ENCODE data around the gene SIRPB1. TPM values are rescaled to one million over a fixed set of nuclear protein-coding genes. Genes with fewer than 3 reads are reported as not detected.

Gene SIRPB1
- not detected in 2 replicates for total RNA-seq (2014; rRNA removed; shearing (Covaris generic))

GRCh38 chr20:1619861-1620444, at the start of gene SIRPB1:
SIRPB1 (minus strand) TSS chr20:1620009; CDS start chr20:1619944, 65 bp downstream.
- no peak for DNase-seq
- Histone ChIP-seq H3K4me3 (ENCODE audit: insufficient read depth, low read depth, low read length) (no peak within 1 kb of the TSS), H3K36me3 (replicated peaks; ENCODE audit: control insufficient read depth, insufficient read depth, low read length) (no peaks in the 10 kb centered on the region), H3K27me3 (ENCODE audit: control insufficient read depth, insufficient read depth, low read length) (no peaks in the 10 kb centered on the region)

- H3K4me3 ChIP-seq (ENCODE audit: insufficient read depth, low read depth, low read length): no peak overlapping the region
- DNase-seq: no peak
- no peaks in the 10 kb centered on the region for H3K36me3 ChIP-seq (replicated peaks; ENCODE audit: control insufficient read depth, insufficient read depth, low read length)
- H3K27me3 ChIP-seq (ENCODE audit: control insufficient read depth, insufficient read depth, low read length): no peaks in the 10 kb centered on the region
Measured at GRCh38 chr20:1669304-1669703, 49.5 kb upstream of the SIRPB1 start.

GRCh38 chr20:1667502-1668085, 47.8 kb upstream of the SIRPB1 start:
- Histone ChIP-seq H3K36me3 (replicated peaks; ENCODE audit: control insufficient read depth, insufficient read depth, low read length) (no peaks in the 10 kb centered on the region), H3K4me3 (ENCODE audit: insufficient read depth, low read depth, low read length) (no peak overlapping the region), H3K27me3 (ENCODE audit: control insufficient read depth, insufficient read depth, low read length) (no peaks in the 10 kb centered on the region)
- DNase-seq: no peak

- DNase-seq: no peak
- H3K27me3 ChIP-seq (ENCODE audit: control insufficient read depth, insufficient read depth, low read length): no peaks in the 10 kb centered on the region
- no peaks in the 10 kb centered on the region for H3K36me3 ChIP-seq (replicated peaks; ENCODE audit: control insufficient read depth, insufficient read depth, low read length)
- no peak overlapping the region for H3K4me3 ChIP-seq (ENCODE audit: insufficient read depth, low read depth, low read length)
Measured at GRCh38 chr20:1666802-1667201, 47.0 kb upstream of the SIRPB1 start.

- Histone ChIP-seq H3K4me3 (ENCODE audit: insufficient read depth, low read depth, low read length) (no peak overlapping the region), H3K36me3 (replicated peaks; ENCODE audit: control insufficient read depth, insufficient read depth, low read length) (no peaks in the 10 kb centered on the region), H3K27me3 (ENCODE audit: control insufficient read depth, insufficient read depth, low read length) (no peaks in the 10 kb centered on the region)
- DNase-seq: no peak
Measured at GRCh38 chr20:1665345-1665744, 45.5 kb upstream of the SIRPB1 start.

GRCh38 chr20:1664911-1665310, 45.1 kb upstream of the SIRPB1 start:
- Histone ChIP-seq H3K4me3 (ENCODE audit: insufficient read depth, low read depth, low read length) (no peak overlapping the region), H3K36me3 (replicated peaks; ENCODE audit: control insufficient read depth, insufficient read depth, low read length) (no peaks in the 10 kb centered on the region), H3K27me3 (ENCODE audit: control insufficient read depth, insufficient read depth, low read length) (no peaks in the 10 kb centered on the region)
- DNase-seq: no peak

DNA sequence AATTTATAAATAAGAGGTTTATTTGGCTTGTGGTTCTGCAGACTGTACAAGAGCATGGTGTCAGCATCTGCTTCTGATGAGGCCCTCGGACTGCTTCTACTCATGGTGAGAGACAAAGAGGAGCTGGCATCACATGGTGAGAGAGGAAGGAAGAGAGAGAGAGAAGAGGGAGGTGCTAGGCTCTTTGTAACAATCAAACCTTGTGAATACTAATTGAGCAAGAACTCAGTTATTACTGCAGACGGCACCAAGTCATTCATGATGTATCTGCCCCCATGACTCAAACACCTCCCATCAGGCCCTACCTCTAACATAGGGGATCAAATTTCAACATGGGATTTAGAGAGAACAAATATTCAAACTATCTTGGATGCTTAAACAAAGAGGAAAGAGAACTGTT, 44.1 kb upstream of the SIRPB1 start:
- Histone ChIP-seq H3K36me3 (replicated peaks; ENCODE audit: control insufficient read depth, insufficient read depth, low read length) (no peaks in the 10 kb centered on the region), H3K4me3 (ENCODE audit: insufficient read depth, low read depth, low read length) (no peak overlapping the region), H3K27me3 (ENCODE audit: control insufficient read depth, insufficient read depth, low read length) (no peaks in the 10 kb centered on the region)
- DNase-seq: no peak

GRCh38 chr20:1661542-1662299, 41.9 kb upstream of the SIRPB1 start:
- H3K36me3 ChIP-seq (replicated peaks; ENCODE audit: control insufficient read depth, insufficient read depth, low read length): no peaks in the 10 kb centered on the region
- no peaks in the 10 kb centered on the region for H3K27me3 ChIP-seq (ENCODE audit: control insufficient read depth, insufficient read depth, low read length)
- no peak overlapping the region for H3K4me3 ChIP-seq (ENCODE audit: insufficient read depth, low read depth, low read length)
- DNase-seq: no peak

DNA sequence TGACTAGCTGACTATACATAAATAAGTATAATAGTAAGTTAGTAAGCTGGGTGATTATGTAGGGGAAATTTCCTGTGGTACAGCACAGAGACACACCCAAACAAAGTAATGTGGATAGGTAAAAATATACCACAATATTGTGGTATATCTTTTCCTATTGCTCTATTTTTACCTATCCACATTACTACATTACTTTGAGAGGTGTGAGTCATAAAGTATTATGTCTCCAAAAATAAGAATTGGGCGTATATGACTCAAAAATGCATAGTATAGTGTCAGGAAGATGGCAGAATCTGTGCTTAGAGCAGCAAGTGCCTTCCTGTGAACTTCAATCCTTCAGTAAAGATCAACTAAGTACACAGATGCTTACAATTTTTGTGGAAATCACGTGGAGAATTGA, 40.4 kb upstream of the SIRPB1 start:
- no peak overlapping the region for H3K4me3 ChIP-seq (ENCODE audit: insufficient read depth, low read depth, low read length)
- H3K27me3 ChIP-seq (ENCODE audit: control insufficient read depth, insufficient read depth, low read length): no peaks in the 10 kb centered on the region
- no peaks in the 10 kb centered on the region for H3K36me3 ChIP-seq (replicated peaks; ENCODE audit: control insufficient read depth, insufficient read depth, low read length)
- DNase-seq: no peak

DNA sequence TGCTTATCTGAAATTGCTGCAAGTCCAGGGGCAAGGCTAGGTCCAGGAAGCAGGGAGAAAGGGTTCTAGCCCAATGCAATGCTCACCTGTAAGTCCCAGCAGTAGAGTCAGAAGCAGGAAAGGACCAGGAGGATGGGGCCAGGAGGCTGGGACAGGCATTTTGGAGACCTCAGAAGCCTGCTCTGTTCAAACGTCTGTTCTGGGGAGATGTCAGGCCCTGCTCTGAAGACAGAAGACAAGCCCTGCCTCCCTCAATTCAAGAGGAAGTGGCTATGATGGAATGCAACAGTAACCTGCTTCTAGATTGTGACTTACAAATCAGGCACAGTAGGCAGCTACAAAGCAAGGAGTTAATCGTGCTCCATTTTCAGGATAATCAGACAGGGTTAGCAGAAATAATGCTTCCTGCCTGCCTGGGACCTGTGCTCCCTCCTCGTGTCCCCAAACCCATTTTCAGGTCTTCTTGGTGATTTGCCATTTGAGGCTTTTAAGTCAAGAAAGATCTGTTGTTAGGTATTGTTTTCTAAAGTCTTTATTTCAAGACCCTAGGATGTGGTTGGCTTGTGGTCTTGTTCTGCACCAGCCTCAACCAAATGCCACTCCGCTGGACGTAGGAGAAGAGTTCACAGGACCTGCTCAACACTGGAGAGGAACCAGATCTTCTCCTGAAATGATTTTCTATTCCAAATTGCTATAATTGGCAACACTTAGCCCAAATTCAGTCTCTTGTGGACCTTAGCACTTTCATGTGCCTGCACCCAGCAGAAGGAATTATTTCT, 37.9 kb upstream of the SIRPB1 start, which contains the start of gene SIRPG:
TSS of gene SIRPG (minus strand) at position 224 of the 779 bp plus-strand sequence. CDS start at position 159, 65 bp downstream.
- Histone ChIP-seq H3K4me3 (ENCODE audit: insufficient read depth, low read depth, low read length) (no peak within 1 kb of the TSS), H3K36me3 (replicated peaks; ENCODE audit: control insufficient read depth, insufficient read depth, low read length) (no peaks in the 10 kb centered on the region)

GRCh38 chr20:1656844-1657243, 37.0 kb upstream of the SIRPB1 start:
- no peak for DNase-seq
- no peaks in the 10 kb centered on the region for H3K36me3 ChIP-seq (replicated peaks; ENCODE audit: control insufficient read depth, insufficient read depth, low read length)
- no peak overlapping the region for H3K4me3 ChIP-seq (ENCODE audit: insufficient read depth, low read depth, low read length)
- no peaks in the 10 kb centered on the region for H3K27me3 ChIP-seq (ENCODE audit: control insufficient read depth, insufficient read depth, low read length)

More for the DNA sequence above, 37.9 kb upstream of the SIRPB1 start, which contains the start of gene SIRPG:
- DNase-seq: no peak
- no peaks in the 10 kb centered on the region for H3K27me3 ChIP-seq (ENCODE audit: control insufficient read depth, insufficient read depth, low read length)

DNA sequence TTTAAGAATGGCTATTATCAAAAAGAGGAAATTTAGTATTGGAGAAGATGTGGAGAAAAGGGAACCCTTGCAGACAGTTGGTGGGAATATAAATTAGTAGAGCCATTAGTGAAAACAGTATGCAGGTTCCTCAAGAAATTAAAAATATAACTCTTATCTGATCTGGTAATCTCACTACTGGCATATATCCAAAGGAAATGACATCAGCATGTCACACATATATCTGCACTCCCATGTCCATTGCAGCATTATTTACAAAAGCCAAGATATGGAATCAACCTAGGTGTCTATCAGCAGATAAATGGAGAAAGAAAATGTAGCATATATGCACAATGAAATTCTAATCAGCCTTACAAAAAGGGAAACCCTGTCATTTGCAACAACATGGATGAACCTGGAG, 35.2 kb upstream of the SIRPB1 start:
- Histone ChIP-seq H3K4me3 (ENCODE audit: insufficient read depth, low read depth, low read length) (no peak overlapping the region), H3K27me3 (ENCODE audit: control insufficient read depth, insufficient read depth, low read length) (no peaks in the 10 kb centered on the region), H3K36me3 (replicated peaks; ENCODE audit: control insufficient read depth, insufficient read depth, low read length) (no peaks in the 10 kb centered on the region)
- no peak for DNase-seq

GRCh38 chr20:1652960-1653359, 33.2 kb upstream of the SIRPB1 start:
- no peak overlapping the region for H3K4me3 ChIP-seq (ENCODE audit: insufficient read depth, low read depth, low read length)
- DNase-seq: no peak
- H3K36me3 ChIP-seq (replicated peaks; ENCODE audit: control insufficient read depth, insufficient read depth, low read length): no peaks in the 10 kb centered on the region
- no peaks in the 10 kb centered on the region for H3K27me3 ChIP-seq (ENCODE audit: control insufficient read depth, insufficient read depth, low read length)

DNA sequence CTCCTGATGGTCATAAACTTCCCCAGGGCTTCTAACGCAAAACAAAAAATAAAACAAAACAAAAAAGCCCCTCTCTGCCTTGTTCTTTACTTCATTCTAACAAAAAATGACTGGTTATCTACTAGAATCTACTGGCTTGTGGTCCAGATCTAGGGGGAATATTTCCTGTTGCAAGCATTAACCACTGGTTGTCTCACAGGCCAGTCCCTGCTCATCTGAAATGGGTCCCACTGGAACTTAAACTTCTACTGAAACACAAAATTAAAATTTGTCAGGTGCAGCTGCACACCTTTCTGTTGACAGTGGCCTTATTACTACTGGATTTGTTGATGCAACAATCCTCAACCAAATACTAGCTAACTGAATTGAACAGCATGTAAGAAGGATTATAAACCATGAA, 32.3 kb upstream of the SIRPB1 start:
- Histone ChIP-seq H3K27me3 (ENCODE audit: control insufficient read depth, insufficient read depth, low read length) (no peaks in the 10 kb centered on the region), H3K4me3 (ENCODE audit: insufficient read depth, low read depth, low read length) (no peak overlapping the region), H3K36me3 (replicated peaks; ENCODE audit: control insufficient read depth, insufficient read depth, low read length) (no peaks in the 10 kb centered on the region)
- DNase-seq: no peak
